ENCODE measurements around the gene IQGAP2. TPM values are rescaled to one million over a fixed set of nuclear protein-coding genes. Genes with fewer than 3 reads are reported as not detected.
A peak's percentile ranks its signal among the peaks of the same experiment; 100 is the strongest.

Gene IQGAP2
- total RNA-seq, 1 experiment from 2014 or later = not detected

DNA sequence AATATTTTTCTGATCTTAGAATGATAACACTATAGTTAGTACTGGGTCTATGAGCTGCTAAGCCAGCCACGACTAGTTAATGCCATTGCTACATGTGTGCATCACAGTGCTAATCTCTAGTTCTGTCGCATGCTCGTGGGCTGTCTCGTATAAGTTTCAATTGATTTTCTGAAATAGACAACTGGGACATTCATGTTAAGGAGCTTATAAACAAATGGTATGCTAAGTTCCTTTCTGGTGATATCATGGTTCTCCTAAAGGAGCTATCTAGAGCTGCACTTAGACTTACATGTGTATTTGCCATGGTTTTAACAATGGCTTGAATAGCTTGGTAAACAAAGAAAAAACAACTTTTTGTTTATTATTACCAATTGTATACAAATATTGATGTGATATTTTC lies 173.9 kb downstream of the IQGAP2 start:
- Histone ChIP-seq H3K79me2 (ENCODE audit: low read length) (no peaks in the 10 kb centered on the region), H3K27ac (ENCODE audit: low read length) (no peak overlapping the region), H3K4me1 (ENCODE audit: insufficient read depth, low read length) (peaks cover 3% of the 10 kb centered on the region; the same call in 1 of the 2 replicates), H3K4me2 (ENCODE audit: low read length) (no peak overlapping the region), H3K27me3 (ENCODE audit: low read length) (0 out of 2 replicates have a peak, but pooled peaks cover under 1% of the 10 kb centered on the region), H3K9me2 (replicated peaks; ENCODE audit: low read length) (no peaks in the 10 kb centered on the region), H4K20me1 (ENCODE audit: low read length) (no peaks in the 10 kb centered on the region), H3K9ac (ENCODE audit: low read length) (no peak overlapping the region), H3F3A (ENCODE audit: low read length, unreplicated experiment) (no peaks in the 10 kb centered on the region), H3K36me3 (ENCODE audit: low read depth, low read length) (no peaks in the 10 kb centered on the region), H3K9me3 (ENCODE audit: low read length) (no peaks in the 10 kb centered on the region), H3K4me3 (ENCODE audit: low read length) (no peak overlapping the region), H2AFZ (ENCODE audit: low read length) (no peak overlapping the region)
- no peak for TF ChIP-seq EZH2 (IDR thresholded peaks at IDR 0.05; ENCODE audit: low read length, unreplicated experiment)
- TF ChIP-seq EZH2phosphoT487 (IDR thresholded peaks at IDR 0.05; ENCODE audit: borderline replicate concordance, low read length) = no peak
- TF ChIP-seq CTCF (conservative IDR thresholded peaks at IDR 0.05; ENCODE audit: low read depth, low read length) = no peak
- DNase-seq = no peak
- intact Hi-C loops (cut with micrococcal nuclease) = no loop called here
- POLR2A ChIA-PET (ENCODE audit: unreplicated experiment) = no interaction called here
- no TSS peak for BruUV-seq (replicated peaks)
- ATAC-seq = no peak
- CTCF ChIA-PET = no interaction called here

GRCh38 chr5:76579166-76579937 lies 176.3 kb downstream of the IQGAP2 start:
- H3K4me1 ChIP-seq (ENCODE audit: insufficient read depth, low read length) = peaks cover 11% of the 10 kb centered on the region; the same call in 1 of the 2 replicates
- no peak overlapping the region for H3K4me3 ChIP-seq (ENCODE audit: low read length)
- no peaks in the 10 kb centered on the region for H4K20me1 ChIP-seq (ENCODE audit: low read length)
- ATAC-seq (no peak), DNase-seq (peak; percentile 38)
- H3K79me2 ChIP-seq (ENCODE audit: low read length) = no peaks in the 10 kb centered on the region
- CTCF ChIA-PET = no interaction called here
- no peaks in the 10 kb centered on the region for H3K27me3 ChIP-seq (ENCODE audit: low read length)
- TF ChIP-seq EZH2 (IDR thresholded peaks at IDR 0.05; ENCODE audit: low read length, unreplicated experiment) = no peak
- intact Hi-C loops (cut with micrococcal nuclease) = no loop called here
- H3K4me2 ChIP-seq (ENCODE audit: low read length) = no peak overlapping the region
- no peaks in the 10 kb centered on the region for H3K9me3 ChIP-seq (ENCODE audit: low read length)
- no peaks in the 10 kb centered on the region for H3K36me3 ChIP-seq (ENCODE audit: low read depth, low read length)
- H3K27ac ChIP-seq (ENCODE audit: low read length) = no peak overlapping the region
- no peak overlapping the region for H3K9ac ChIP-seq (ENCODE audit: low read length)
- POLR2A ChIA-PET (ENCODE audit: unreplicated experiment) = no interaction called here
- no TSS peak for BruUV-seq (replicated peaks)
- no peak overlapping the region for H2AFZ ChIP-seq (ENCODE audit: low read length)
- no peaks in the 10 kb centered on the region for H3K9me2 ChIP-seq (replicated peaks; ENCODE audit: low read length)
- no peaks in the 10 kb centered on the region for H3F3A ChIP-seq (ENCODE audit: low read length, unreplicated experiment)

- ChIA-PET CTCF (no interaction called here), POLR2A (ENCODE audit: unreplicated experiment) (no interaction called here)
- no peaks in the 10 kb centered on the region for H3K36me3 ChIP-seq (ENCODE audit: low read depth, low read length)
- H3K9me3 ChIP-seq (ENCODE audit: low read length) = no peaks in the 10 kb centered on the region
- DNase-seq = no peak
- intact Hi-C loops (cut with micrococcal nuclease) = no loop called here
- no peak overlapping the region for H3K27ac ChIP-seq (ENCODE audit: low read length)
- no peaks in the 10 kb centered on the region for H3K27me3 ChIP-seq (ENCODE audit: low read length)
- no TSS peak for BruUV-seq (replicated peaks)
- no peaks in the 10 kb centered on the region for H3K79me2 ChIP-seq (ENCODE audit: low read length)
- H4K20me1 ChIP-seq (ENCODE audit: low read length) = no peaks in the 10 kb centered on the region
- H3F3A ChIP-seq (ENCODE audit: low read length, unreplicated experiment) = no peaks in the 10 kb centered on the region
- TF ChIP-seq EZH2 (IDR thresholded peaks at IDR 0.05; ENCODE audit: low read length, unreplicated experiment) (no peak), CTCF (conservative IDR thresholded peaks at IDR 0.05; ENCODE audit: low read depth, low read length) (no peak), EZH2phosphoT487 (IDR thresholded peaks at IDR 0.05; ENCODE audit: borderline replicate concordance, low read length) (no peak)
- no peak for ATAC-seq
- H3K9me2 ChIP-seq (replicated peaks; ENCODE audit: low read length) = no peaks in the 10 kb centered on the region
- no peak overlapping the region for H2AFZ ChIP-seq (ENCODE audit: low read length)
- H3K9ac ChIP-seq (ENCODE audit: low read length) = no peak overlapping the region
- peaks cover 11% of the 10 kb centered on the region; the same call in 1 of the 2 replicates for H3K4me1 ChIP-seq (ENCODE audit: insufficient read depth, low read length)
- no peak overlapping the region for H3K4me3 ChIP-seq (ENCODE audit: low read length)
- H3K4me2 ChIP-seq (ENCODE audit: low read length) = no peak overlapping the region
These were observed 177.9 kb downstream of the IQGAP2 start for GRCh38 chr5:76580981-76581380.

All from PC-3 (cell line).